ENCODE results near the gene SKIL. TPM values are rescaled to one million over a fixed set of nuclear protein-coding genes. Genes with fewer than 3 reads are reported as not detected.
A peak's percentile ranks its signal among the peaks of the same experiment; 100 is the strongest.
"Not testable (repeated sequence)": the region's sequence is repeated elsewhere in the genome, so short reads cannot be mapped to it uniquely, and the experiment has no call there.

SKIL gene
- total RNA-seq, 1 donor from 2014 or later = 86.7 TPM

DNA sequence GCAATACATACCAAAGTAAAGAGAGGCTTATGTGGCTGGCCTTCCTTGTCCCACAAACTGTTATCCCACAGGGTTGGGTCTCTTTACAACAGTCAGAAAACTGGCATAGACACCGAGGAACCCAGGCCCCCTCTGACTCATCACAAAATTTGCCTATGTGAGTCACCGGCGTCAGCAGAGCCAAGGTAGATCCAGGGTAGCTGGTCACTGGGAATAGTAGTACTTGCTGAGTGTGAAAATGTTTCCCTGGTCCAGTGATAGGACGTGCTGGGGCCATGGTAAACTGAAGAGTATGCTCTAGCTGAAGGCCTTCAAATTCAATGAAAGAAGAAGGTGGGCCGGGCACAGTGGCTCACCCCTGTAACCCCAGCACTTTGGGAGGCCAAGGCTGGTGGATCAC lies 27.1 kb upstream of the SKIL start:
- no peak for DNase-seq
- Histone ChIP-seq H3K36me3 (no peaks in the 10 kb centered on the region), H3K4me1 (peaks cover 6% of the 10 kb centered on the region), H3K27me3 (ENCODE audit: low read depth) (no peaks in the 10 kb centered on the region), H3K27ac (no peak overlapping the region), H3K4me3 (no peak overlapping the region), H3K9me3 (no peaks in the 10 kb centered on the region)
- TF ChIP-seq, protein P1, sequence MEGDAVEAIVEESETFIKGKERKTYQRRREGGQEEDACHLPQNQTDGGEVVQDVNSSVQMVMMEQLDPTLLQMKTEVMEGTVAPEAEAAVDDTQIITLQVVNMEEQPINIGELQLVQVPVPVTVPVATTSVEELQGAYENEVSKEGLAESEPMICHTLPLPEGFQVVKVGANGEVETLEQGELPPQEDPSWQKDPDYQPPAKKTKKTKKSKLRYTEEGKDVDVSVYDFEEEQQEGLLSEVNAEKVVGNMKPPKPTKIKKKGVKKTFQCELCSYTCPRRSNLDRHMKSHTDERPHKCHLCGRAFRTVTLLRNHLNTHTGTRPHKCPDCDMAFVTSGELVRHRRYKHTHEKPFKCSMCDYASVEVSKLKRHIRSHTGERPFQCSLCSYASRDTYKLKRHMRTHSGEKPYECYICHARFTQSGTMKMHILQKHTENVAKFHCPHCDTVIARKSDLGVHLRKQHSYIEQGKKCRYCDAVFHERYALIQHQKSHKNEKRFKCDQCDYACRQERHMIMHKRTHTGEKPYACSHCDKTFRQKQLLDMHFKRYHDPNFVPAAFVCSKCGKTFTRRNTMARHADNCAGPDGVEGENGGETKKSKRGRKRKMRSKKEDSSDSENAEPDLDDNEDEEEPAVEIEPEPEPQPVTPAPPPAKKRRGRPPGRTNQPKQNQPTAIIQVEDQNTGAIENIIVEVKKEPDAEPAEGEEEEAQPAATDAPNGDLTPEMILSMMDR (IDR thresholded peaks at IDR 0.05) = no peak
- intact Hi-C loops (cut with DNase I) = no loop called here
- peak in 1 of 2 donors; percentile 66 for ATAC-seq

DNA sequence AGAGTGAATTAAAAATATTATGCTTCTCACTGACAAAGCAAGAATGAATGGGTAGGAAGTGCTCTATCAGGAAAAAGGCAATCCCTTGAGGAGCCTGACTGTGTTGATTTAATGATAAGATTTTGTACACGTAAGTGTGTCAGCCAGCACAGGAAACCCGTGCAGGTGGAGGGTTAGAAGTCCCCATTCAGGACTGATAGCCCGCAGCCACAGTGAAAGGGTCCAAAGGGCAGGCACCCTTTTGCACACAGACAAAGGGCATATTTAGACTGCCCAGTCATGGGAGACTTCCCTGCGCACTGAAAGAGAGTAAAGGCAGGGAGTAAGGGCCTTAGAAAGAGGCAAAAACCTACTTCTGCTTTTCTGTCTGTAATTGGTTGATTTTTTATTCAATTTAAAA lies 26.4 kb upstream of the SKIL start:
- H3K27me3 ChIP-seq (ENCODE audit: low read depth) = no peaks in the 10 kb centered on the region
- no peaks in the 10 kb centered on the region for H3K9me3 ChIP-seq
- intact Hi-C loops (cut with DNase I) = no loop called here
- H3K4me1 ChIP-seq = peaks cover 6% of the 10 kb centered on the region
- TF ChIP-seq, protein P1 (IDR thresholded peaks at IDR 0.05) = no peak
- H3K27ac ChIP-seq = no peak overlapping the region
- ATAC-seq = peak; percentile 76 to 95
- H3K4me3 ChIP-seq = no peak overlapping the region
- DNase-seq = no peak
- H3K36me3 ChIP-seq = no peaks in the 10 kb centered on the region

DNA sequence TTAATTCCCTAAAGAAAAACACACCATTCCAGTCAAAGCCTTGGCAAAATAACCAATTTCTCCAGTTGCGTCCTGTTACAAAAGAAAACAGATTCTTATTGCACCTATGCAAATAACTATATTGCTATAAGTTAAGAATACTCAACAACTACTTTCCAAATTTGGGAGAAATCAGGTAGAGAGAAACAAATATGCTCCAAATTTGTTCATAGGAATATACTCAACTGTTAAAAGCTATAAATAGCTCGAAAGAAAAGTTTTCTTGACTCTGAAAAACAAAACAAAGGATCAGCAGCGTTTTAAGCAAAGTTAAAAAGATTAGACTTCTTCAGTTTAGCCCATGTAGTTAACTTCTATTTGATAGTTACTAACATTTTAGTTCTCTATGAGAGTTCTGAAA lies 20.1 kb upstream of the SKIL start:
- TF ChIP-seq, protein P1 (IDR thresholded peaks at IDR 0.05) = no peak
- H3K27me3 ChIP-seq (ENCODE audit: low read depth) = no peaks in the 10 kb centered on the region
- H3K4me3 ChIP-seq = no peak overlapping the region
- H3K4me1 ChIP-seq = no peaks in the 10 kb centered on the region
- H3K9me3 ChIP-seq = no peaks in the 10 kb centered on the region
- no peak for ATAC-seq
- DNase-seq = no peak
- intact Hi-C loops (cut with DNase I) = no loop called here
- no peak overlapping the region for H3K27ac ChIP-seq
- no peaks in the 10 kb centered on the region for H3K36me3 ChIP-seq

DNA sequence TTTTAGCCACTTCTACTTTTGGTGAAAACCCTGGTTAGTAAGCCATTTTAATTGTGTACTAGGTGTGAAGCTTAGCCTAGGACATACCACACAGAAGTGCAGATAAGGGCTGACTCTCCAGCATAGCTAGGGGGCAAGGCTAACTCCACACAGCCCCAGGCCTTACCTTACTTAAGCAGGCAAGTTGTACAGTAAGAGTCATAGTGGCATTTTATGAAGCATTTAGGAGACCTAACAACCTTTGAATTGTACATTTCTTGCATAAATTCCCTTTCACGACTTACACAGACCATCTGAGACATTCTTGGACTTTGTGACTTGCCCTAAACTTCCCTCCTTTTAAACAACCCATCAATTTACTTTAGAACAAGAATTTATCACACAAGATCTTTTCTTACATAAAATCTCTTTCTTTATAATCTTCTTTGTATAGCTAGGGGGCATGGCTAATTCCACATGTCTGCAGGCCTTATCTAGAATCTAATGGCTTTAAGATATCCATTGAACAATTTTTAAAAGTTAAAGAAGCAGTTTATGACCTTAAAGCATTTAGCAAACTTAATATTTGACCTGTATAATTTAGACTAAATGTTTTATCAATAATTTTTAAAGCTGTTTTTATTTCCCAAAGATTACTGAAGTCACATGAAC lies 18.7 kb upstream of the SKIL start:
- Histone ChIP-seq H3K4me3 (no peak overlapping the region), H3K4me1 (no peaks in the 10 kb centered on the region), H3K27ac (no peak overlapping the region), H3K9me3 (no peaks in the 10 kb centered on the region), H3K36me3 (no peaks in the 10 kb centered on the region), H3K27me3 (ENCODE audit: low read depth) (no peaks in the 10 kb centered on the region)
- intact Hi-C loops (cut with DNase I) = no loop called here
- TF ChIP-seq, protein P1 (IDR thresholded peaks at IDR 0.05) = no peak
- no peak for DNase-seq
- ATAC-seq = no peak

DNA sequence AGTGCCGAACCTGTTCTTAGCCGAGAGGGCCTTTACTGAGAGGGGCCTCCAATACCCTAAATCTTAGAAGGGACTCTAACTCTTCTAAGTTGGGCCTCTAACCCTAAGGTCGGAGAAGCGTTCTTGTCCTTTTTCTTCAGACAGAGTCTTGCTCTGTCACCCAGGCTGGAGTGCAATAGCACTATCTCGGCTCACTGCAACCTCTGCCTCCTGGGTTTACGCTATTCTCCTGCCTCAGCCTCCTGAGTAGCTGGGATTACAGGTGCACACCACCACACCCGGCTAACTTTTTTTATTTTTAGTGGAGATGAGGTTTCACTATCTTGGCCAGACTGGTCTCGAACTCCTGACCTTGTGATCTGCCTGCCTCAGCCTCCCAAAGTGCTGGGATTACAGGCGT lies 15.2 kb upstream of the SKIL start:
- DNase-seq; ATAC-seq; H3K36me3 ChIP-seq; H3K9me3 ChIP-seq; H3K27ac ChIP-seq; H3K4me1 ChIP-seq; H3K4me3 ChIP-seq; intact Hi-C loops (cut with DNase I); H3K27me3 ChIP-seq (ENCODE audit: low read depth): not testable (repeated sequence)

DNA sequence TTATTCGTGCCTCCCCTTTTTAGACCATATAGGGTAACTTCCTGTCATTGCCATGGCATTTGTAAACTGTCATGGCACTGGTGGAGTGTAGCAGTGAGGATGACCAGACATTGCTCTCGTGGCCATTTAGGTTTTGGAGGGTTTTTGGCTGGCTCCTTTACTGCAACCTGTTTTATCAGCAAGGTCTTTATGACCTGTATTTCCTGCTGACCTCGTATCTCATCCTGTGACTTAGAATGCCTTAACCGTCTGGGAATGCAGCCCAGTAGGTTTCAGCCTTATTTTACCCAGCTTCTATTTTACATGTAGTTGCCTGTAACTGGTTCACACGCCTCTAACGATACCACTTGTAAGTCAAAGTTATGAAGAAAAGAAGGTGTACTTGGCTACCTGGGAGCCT lies 13.7 kb upstream of the SKIL start:
- H3K27me3 ChIP-seq (ENCODE audit: low read depth); DNase-seq; H3K36me3 ChIP-seq; H3K4me1 ChIP-seq; intact Hi-C loops (cut with DNase I); H3K4me3 ChIP-seq; H3K27ac ChIP-seq; H3K9me3 ChIP-seq: not testable (repeated sequence)
- peak in 1 of 2 donors; percentile 28 for ATAC-seq

All from lower lobe of right lung (tissue), 2 donors.